Measurements from ENCODE around the gene CTNNA3.
"Not testable (repeated sequence)": the region's sequence is repeated elsewhere in the genome, so short reads cannot be mapped to it uniquely, and the experiment has no call there.

Gene CTNNA3

GRCh38 chr10:67259319-67259929, 436.6 kb downstream of the CTNNA3 start:
- no peak overlapping the region for H3K4me3 ChIP-seq (ENCODE audit: low read length)
- H3K36me3 ChIP-seq (ENCODE audit: insufficient read depth, low read length): no peaks in the 10 kb centered on the region
- no peak overlapping the region for H3K4me2 ChIP-seq (ENCODE audit: low read length)
- no peaks in the 10 kb centered on the region for H3K4me1 ChIP-seq (ENCODE audit: control insufficient read depth, insufficient read depth, low read length)
- H3K9me3 ChIP-seq (replicated peaks; ENCODE audit: low read length): no peaks in the 10 kb centered on the region
- H3K27me3 ChIP-seq (ENCODE audit: control insufficient read depth, insufficient read depth, low read length): no peaks in the 10 kb centered on the region
- H3K9ac ChIP-seq (ENCODE audit: low read depth, low read length): no peak overlapping the region

- Histone ChIP-seq H3K4me1 (ENCODE audit: control insufficient read depth, insufficient read depth, low read length) (no peaks in the 10 kb centered on the region), H3K4me2 (ENCODE audit: low read length) (no peak overlapping the region), H3K9me3 (replicated peaks; ENCODE audit: low read length) (no peaks in the 10 kb centered on the region), H3K36me3 (ENCODE audit: insufficient read depth, low read length) (no peaks in the 10 kb centered on the region), H3K27me3 (ENCODE audit: control insufficient read depth, insufficient read depth, low read length) (no peaks in the 10 kb centered on the region), H3K9ac (ENCODE audit: low read depth, low read length) (no peak overlapping the region), H3K4me3 (ENCODE audit: low read length) (no peak overlapping the region)
Measured at GRCh38 chr10:67257427-67258144, 438.4 kb downstream of the CTNNA3 start.

GRCh38 chr10:67257018-67257417, 439.0 kb downstream of the CTNNA3 start:
- H3K9ac ChIP-seq (ENCODE audit: low read depth, low read length): no peak overlapping the region
- H3K4me3 ChIP-seq (ENCODE audit: low read length): no peak overlapping the region
- H3K36me3 ChIP-seq (ENCODE audit: insufficient read depth, low read length): no peaks in the 10 kb centered on the region
- H3K4me2 ChIP-seq (ENCODE audit: low read length): no peak overlapping the region
- no peaks in the 10 kb centered on the region for H3K4me1 ChIP-seq (ENCODE audit: control insufficient read depth, insufficient read depth, low read length)
- no peaks in the 10 kb centered on the region for H3K9me3 ChIP-seq (replicated peaks; ENCODE audit: low read length)
- H3K27me3 ChIP-seq (ENCODE audit: control insufficient read depth, insufficient read depth, low read length): no peaks in the 10 kb centered on the region

- H3K9me3 ChIP-seq (replicated peaks; ENCODE audit: low read length): no peaks in the 10 kb centered on the region
- no peaks in the 10 kb centered on the region for H3K27me3 ChIP-seq (ENCODE audit: control insufficient read depth, insufficient read depth, low read length)
- no peak overlapping the region for H3K4me3 ChIP-seq (ENCODE audit: low read length)
- H3K36me3 ChIP-seq (ENCODE audit: insufficient read depth, low read length): no peaks in the 10 kb centered on the region
- no peaks in the 10 kb centered on the region for H3K4me1 ChIP-seq (ENCODE audit: control insufficient read depth, insufficient read depth, low read length)
- no peak overlapping the region for H3K9ac ChIP-seq (ENCODE audit: low read depth, low read length)
- no peak overlapping the region for H3K4me2 ChIP-seq (ENCODE audit: low read length)
Measured at GRCh38 chr10:67250686-67251085, 445.3 kb downstream of the CTNNA3 start.

GRCh38 chr10:67246066-67246555, 449.9 kb downstream of the CTNNA3 start:
- Histone ChIP-seq H3K9ac (ENCODE audit: low read depth, low read length) (no peak overlapping the region), H3K36me3 (ENCODE audit: insufficient read depth, low read length) (no peaks in the 10 kb centered on the region), H3K4me2 (ENCODE audit: low read length) (no peak overlapping the region), H3K9me3 (replicated peaks; ENCODE audit: low read length) (no peaks in the 10 kb centered on the region), H3K4me1 (ENCODE audit: control insufficient read depth, insufficient read depth, low read length) (no peaks in the 10 kb centered on the region), H3K4me3 (ENCODE audit: low read length) (no peak overlapping the region), H3K27me3 (ENCODE audit: control insufficient read depth, insufficient read depth, low read length) (no peaks in the 10 kb centered on the region)

GRCh38 chr10:67242528-67242927, 453.5 kb downstream of the CTNNA3 start:
- Histone ChIP-seq H3K27me3 (ENCODE audit: control insufficient read depth, insufficient read depth, low read length) (no peaks in the 10 kb centered on the region), H3K4me3 (ENCODE audit: low read length) (no peak overlapping the region), H3K36me3 (ENCODE audit: insufficient read depth, low read length) (no peaks in the 10 kb centered on the region), H3K9ac (ENCODE audit: low read depth, low read length) (no peak overlapping the region), H3K4me2 (ENCODE audit: low read length) (no peak overlapping the region), H3K9me3 (replicated peaks; ENCODE audit: low read length) (no peaks in the 10 kb centered on the region), H3K4me1 (ENCODE audit: control insufficient read depth, insufficient read depth, low read length) (no peaks in the 10 kb centered on the region)

- no peaks in the 10 kb centered on the region for H3K4me1 ChIP-seq (ENCODE audit: control insufficient read depth, insufficient read depth, low read length)
- no peaks in the 10 kb centered on the region for H3K36me3 ChIP-seq (ENCODE audit: insufficient read depth, low read length)
- H3K4me2 ChIP-seq (ENCODE audit: low read length): no peak overlapping the region
- H3K27me3 ChIP-seq (ENCODE audit: control insufficient read depth, insufficient read depth, low read length): no peaks in the 10 kb centered on the region
- H3K9ac ChIP-seq (ENCODE audit: low read depth, low read length): no peak overlapping the region
- no peak overlapping the region for H3K4me3 ChIP-seq (ENCODE audit: low read length)
- H3K9me3 ChIP-seq (replicated peaks; ENCODE audit: low read length): no peaks in the 10 kb centered on the region
Measured at GRCh38 chr10:67241451-67241850, 454.5 kb downstream of the CTNNA3 start.

- H3K4me1 ChIP-seq (ENCODE audit: control insufficient read depth, insufficient read depth, low read length): no peaks in the 10 kb centered on the region
- no peak overlapping the region for H3K9ac ChIP-seq (ENCODE audit: low read depth, low read length)
- H3K36me3 ChIP-seq (ENCODE audit: insufficient read depth, low read length): no peaks in the 10 kb centered on the region
- H3K4me3 ChIP-seq (ENCODE audit: low read length): no peak overlapping the region
- no peaks in the 10 kb centered on the region for H3K27me3 ChIP-seq (ENCODE audit: control insufficient read depth, insufficient read depth, low read length)
- H3K4me2 ChIP-seq (ENCODE audit: low read length): no peak overlapping the region
- H3K9me3 ChIP-seq (replicated peaks; ENCODE audit: low read length): no peaks in the 10 kb centered on the region
Measured at GRCh38 chr10:67239864-67240497, 456.0 kb downstream of the CTNNA3 start.

GRCh38 chr10:67230680-67231500, 465.1 kb downstream of the CTNNA3 start:
- not testable (repeated sequence) for H3K36me3 ChIP-seq (ENCODE audit: insufficient read depth, low read length); H3K9me3 ChIP-seq (replicated peaks; ENCODE audit: low read length); H3K4me1 ChIP-seq (ENCODE audit: control insufficient read depth, insufficient read depth, low read length); H3K27me3 ChIP-seq (ENCODE audit: control insufficient read depth, insufficient read depth, low read length); H3K9ac ChIP-seq (ENCODE audit: low read depth, low read length); H3K4me3 ChIP-seq (ENCODE audit: low read length); H3K4me2 ChIP-seq (ENCODE audit: low read length)

- no peaks in the 10 kb centered on the region for H3K9me3 ChIP-seq (replicated peaks; ENCODE audit: low read length)
- no peaks in the 10 kb centered on the region for H3K36me3 ChIP-seq (ENCODE audit: insufficient read depth, low read length)
- no peak overlapping the region for H3K9ac ChIP-seq (ENCODE audit: low read depth, low read length)
- no peak overlapping the region for H3K4me2 ChIP-seq (ENCODE audit: low read length)
- H3K4me1 ChIP-seq (ENCODE audit: control insufficient read depth, insufficient read depth, low read length): no peaks in the 10 kb centered on the region
- H3K27me3 ChIP-seq (ENCODE audit: control insufficient read depth, insufficient read depth, low read length): no peaks in the 10 kb centered on the region
- no peak overlapping the region for H3K4me3 ChIP-seq (ENCODE audit: low read length)
Measured at GRCh38 chr10:67225226-67225625, 470.8 kb downstream of the CTNNA3 start.

GRCh38 chr10:67224553-67224952, 471.4 kb downstream of the CTNNA3 start:
- no peak overlapping the region for H3K4me3 ChIP-seq (ENCODE audit: low read length)
- H3K9ac ChIP-seq (ENCODE audit: low read depth, low read length): no peak overlapping the region
- H3K9me3 ChIP-seq (replicated peaks; ENCODE audit: low read length): no peaks in the 10 kb centered on the region
- no peaks in the 10 kb centered on the region for H3K4me1 ChIP-seq (ENCODE audit: control insufficient read depth, insufficient read depth, low read length)
- no peaks in the 10 kb centered on the region for H3K36me3 ChIP-seq (ENCODE audit: insufficient read depth, low read length)
- no peak overlapping the region for H3K4me2 ChIP-seq (ENCODE audit: low read length)
- no peaks in the 10 kb centered on the region for H3K27me3 ChIP-seq (ENCODE audit: control insufficient read depth, insufficient read depth, low read length)

Measured in skeletal muscle satellite cell (primary cell).